SK-N-SH (cell line): ENCODE measurements around the gene PTPRD.

Source experiments
- ELF1 ChIP-seq: IDR thresholded peaks from 2 replicates; pipeline ENCODE4 v1.4.0; 2012
- EP300 ChIP-seq, 2 experiments: IDR thresholded peaks; 2 replicates each; pipeline versions ENCODE4 v1.4.0 to v1.6.1; 2012; ENCODE audit warnings: borderline replicate concordance in 1 of 2, low read depth in 1 of 2, low read length in 1 of 2
- GATA2 ChIP-seq: sonication (generic); formaldehyde crosslinking; IDR thresholded peaks from 2 replicates; pipeline ENCODE4 v1.5.0; 2020; ENCODE audit warnings: mild to moderate bottlenecking, missing genetic modification reagents
- MXI1 ChIP-seq: IDR thresholded peaks from 2 replicates; pipeline ENCODE4 v1.6.1; 2012; ENCODE audit warnings: mild to moderate bottlenecking, low read depth, low read length, improper control_type of control experiment
- RAD21 ChIP-seq: IDR thresholded peaks from 2 replicates; pipeline ENCODE4 v1.6.1; 2012; ENCODE audit warnings: mild to moderate bottlenecking, low read length
- SIN3A ChIP-seq: IDR thresholded peaks from 2 replicates; pipeline ENCODE4 v1.6.1; 2012; ENCODE audit warnings: low read depth, mild to moderate bottlenecking, low read length, moderate library complexity, borderline replicate concordance
- TF ChIP-seq, protein P1 (sequence below): IDR thresholded peaks from 2 replicates; pipeline ENCODE4 v1.6.1; 2012; ENCODE audit warnings: mild to moderate bottlenecking, low read depth, low read length, moderate library complexity
- TF ChIP-seq, protein P2 (sequence below): fragments of 150-350 bp; IDR thresholded peaks from 2 replicates; pipeline ENCODE4 v1.6.1; 2016; ENCODE audit warnings: mild to moderate bottlenecking, low read depth, low read length
- TF ChIP-seq, protein P3 (sequence below): fragments of 200-600 bp; sonication (generic); IDR thresholded peaks from 2 replicates; pipeline ENCODE4 v1.6.1; 2017; ENCODE audit warnings: antibody characterized with exemption, mild to moderate bottlenecking, moderate library complexity
- TF ChIP-seq, protein P4 (sequence below): IDR thresholded peaks from 2 replicates; pipeline ENCODE4 v1.4.0; 2012; ENCODE audit warnings: low read depth

DNA sequence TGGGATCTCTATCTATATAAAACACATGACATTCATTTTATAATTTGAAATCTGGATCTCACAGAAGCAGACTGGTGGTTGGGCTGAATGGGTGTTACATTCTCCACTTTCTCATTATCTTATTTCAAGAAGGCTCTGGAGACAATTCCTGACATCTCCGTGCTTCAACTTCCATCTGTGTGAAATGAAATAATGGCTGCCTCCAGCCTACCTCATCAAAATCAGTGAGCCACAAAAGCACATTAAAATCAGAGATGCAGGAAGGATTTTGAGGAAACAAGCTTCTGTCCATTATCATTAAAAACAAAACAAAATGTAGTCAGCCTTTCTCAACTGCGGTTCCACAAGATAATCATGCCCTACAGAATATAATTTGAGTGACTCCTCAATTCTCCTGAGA, 1854.9 kb downstream of the PTPRD start:
- TF ChIP-seq, protein P1, sequence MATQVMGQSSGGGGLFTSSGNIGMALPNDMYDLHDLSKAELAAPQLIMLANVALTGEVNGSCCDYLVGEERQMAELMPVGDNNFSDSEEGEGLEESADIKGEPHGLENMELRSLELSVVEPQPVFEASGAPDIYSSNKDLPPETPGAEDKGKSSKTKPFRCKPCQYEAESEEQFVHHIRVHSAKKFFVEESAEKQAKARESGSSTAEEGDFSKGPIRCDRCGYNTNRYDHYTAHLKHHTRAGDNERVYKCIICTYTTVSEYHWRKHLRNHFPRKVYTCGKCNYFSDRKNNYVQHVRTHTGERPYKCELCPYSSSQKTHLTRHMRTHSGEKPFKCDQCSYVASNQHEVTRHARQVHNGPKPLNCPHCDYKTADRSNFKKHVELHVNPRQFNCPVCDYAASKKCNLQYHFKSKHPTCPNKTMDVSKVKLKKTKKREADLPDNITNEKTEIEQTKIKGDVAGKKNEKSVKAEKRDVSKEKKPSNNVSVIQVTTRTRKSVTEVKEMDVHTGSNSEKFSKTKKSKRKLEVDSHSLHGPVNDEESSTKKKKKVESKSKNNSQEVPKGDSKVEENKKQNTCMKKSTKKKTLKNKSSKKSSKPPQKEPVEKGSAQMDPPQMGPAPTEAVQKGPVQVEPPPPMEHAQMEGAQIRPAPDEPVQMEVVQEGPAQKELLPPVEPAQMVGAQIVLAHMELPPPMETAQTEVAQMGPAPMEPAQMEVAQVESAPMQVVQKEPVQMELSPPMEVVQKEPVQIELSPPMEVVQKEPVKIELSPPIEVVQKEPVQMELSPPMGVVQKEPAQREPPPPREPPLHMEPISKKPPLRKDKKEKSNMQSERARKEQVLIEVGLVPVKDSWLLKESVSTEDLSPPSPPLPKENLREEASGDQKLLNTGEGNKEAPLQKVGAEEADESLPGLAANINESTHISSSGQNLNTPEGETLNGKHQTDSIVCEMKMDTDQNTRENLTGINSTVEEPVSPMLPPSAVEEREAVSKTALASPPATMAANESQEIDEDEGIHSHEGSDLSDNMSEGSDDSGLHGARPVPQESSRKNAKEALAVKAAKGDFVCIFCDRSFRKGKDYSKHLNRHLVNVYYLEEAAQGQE, result no peak
- TF ChIP-seq SIN3A (no peak), MXI1 (no peak), ELF1 (no peak), RAD21 (no peak), GATA2 (CRISPR knock-in tag) (no peak), EP300 (IDR thresholded peaks at IDR 0.05; ENCODE audit: borderline replicate concordance in 1 of 2, low read depth in 1 of 2, low read length in 1 of 2) (no peak)
- TF ChIP-seq, protein P2, sequence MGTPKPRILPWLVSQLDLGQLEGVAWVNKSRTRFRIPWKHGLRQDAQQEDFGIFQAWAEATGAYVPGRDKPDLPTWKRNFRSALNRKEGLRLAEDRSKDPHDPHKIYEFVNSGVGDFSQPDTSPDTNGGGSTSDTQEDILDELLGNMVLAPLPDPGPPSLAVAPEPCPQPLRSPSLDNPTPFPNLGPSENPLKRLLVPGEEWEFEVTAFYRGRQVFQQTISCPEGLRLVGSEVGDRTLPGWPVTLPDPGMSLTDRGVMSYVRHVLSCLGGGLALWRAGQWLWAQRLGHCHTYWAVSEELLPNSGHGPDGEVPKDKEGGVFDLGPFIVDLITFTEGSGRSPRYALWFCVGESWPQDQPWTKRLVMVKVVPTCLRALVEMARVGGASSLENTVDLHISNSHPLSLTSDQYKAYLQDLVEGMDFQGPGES, result no peak
- TF ChIP-seq, protein P3, sequence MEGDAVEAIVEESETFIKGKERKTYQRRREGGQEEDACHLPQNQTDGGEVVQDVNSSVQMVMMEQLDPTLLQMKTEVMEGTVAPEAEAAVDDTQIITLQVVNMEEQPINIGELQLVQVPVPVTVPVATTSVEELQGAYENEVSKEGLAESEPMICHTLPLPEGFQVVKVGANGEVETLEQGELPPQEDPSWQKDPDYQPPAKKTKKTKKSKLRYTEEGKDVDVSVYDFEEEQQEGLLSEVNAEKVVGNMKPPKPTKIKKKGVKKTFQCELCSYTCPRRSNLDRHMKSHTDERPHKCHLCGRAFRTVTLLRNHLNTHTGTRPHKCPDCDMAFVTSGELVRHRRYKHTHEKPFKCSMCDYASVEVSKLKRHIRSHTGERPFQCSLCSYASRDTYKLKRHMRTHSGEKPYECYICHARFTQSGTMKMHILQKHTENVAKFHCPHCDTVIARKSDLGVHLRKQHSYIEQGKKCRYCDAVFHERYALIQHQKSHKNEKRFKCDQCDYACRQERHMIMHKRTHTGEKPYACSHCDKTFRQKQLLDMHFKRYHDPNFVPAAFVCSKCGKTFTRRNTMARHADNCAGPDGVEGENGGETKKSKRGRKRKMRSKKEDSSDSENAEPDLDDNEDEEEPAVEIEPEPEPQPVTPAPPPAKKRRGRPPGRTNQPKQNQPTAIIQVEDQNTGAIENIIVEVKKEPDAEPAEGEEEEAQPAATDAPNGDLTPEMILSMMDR, result no peak
- TF ChIP-seq, protein P4, sequence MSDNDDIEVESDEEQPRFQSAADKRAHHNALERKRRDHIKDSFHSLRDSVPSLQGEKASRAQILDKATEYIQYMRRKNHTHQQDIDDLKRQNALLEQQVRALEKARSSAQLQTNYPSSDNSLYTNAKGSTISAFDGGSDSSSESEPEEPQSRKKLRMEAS, result no peak
